ENCODE measurements around the gene ASTN2.

DNA sequence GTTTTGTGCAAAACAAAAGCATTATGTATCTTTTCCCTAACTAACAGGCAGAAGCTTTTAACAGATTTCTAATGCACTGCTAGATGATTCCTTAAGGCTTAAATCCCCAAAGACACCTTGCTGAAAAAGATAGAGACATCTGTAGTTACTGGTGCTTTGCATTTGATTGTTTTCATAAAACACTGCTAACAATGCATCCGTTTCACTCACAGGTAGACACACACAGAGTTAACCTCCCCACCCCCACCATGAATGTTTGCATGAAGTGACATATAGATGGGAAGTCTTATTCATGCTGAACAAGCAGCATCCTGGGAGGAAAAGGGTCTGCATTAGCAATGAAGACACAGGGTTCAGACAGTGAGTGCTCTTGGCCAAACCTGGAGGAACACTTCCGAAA lies 100.9 kb downstream of the ASTN2 start:
- no peak for TF ChIP-seq POLR2A (IDR thresholded peaks at IDR 0.05)
- TF ChIP-seq, protein P1, sequence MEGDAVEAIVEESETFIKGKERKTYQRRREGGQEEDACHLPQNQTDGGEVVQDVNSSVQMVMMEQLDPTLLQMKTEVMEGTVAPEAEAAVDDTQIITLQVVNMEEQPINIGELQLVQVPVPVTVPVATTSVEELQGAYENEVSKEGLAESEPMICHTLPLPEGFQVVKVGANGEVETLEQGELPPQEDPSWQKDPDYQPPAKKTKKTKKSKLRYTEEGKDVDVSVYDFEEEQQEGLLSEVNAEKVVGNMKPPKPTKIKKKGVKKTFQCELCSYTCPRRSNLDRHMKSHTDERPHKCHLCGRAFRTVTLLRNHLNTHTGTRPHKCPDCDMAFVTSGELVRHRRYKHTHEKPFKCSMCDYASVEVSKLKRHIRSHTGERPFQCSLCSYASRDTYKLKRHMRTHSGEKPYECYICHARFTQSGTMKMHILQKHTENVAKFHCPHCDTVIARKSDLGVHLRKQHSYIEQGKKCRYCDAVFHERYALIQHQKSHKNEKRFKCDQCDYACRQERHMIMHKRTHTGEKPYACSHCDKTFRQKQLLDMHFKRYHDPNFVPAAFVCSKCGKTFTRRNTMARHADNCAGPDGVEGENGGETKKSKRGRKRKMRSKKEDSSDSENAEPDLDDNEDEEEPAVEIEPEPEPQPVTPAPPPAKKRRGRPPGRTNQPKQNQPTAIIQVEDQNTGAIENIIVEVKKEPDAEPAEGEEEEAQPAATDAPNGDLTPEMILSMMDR (IDR thresholded peaks at IDR 0.05), result no peak

Data from testis (tissue), 2 donors.